22Rv1 (cell line): ENCODE data around the gene SYNE4.
"Not testable (repeated sequence)": the region's sequence is repeated elsewhere in the genome, so short reads cannot be mapped to it uniquely, and the experiment has no call there.

Experiments used
- ZFX ChIP-seq: fragments of 450-650 bp; IDR thresholded peaks from 2 replicates; pipeline ENCODE4 v1.6.1; 2017; ENCODE audit warnings: antibody characterized with exemption, borderline replicate concordance
- TF ChIP-seq, protein P1 (sequence below): fragments of 450-650 bp; IDR thresholded peaks from 2 replicates; pipeline ENCODE4 v1.5.1; 2017; ENCODE audit warnings: mild to moderate bottlenecking

- TF ChIP-seq, protein P1, sequence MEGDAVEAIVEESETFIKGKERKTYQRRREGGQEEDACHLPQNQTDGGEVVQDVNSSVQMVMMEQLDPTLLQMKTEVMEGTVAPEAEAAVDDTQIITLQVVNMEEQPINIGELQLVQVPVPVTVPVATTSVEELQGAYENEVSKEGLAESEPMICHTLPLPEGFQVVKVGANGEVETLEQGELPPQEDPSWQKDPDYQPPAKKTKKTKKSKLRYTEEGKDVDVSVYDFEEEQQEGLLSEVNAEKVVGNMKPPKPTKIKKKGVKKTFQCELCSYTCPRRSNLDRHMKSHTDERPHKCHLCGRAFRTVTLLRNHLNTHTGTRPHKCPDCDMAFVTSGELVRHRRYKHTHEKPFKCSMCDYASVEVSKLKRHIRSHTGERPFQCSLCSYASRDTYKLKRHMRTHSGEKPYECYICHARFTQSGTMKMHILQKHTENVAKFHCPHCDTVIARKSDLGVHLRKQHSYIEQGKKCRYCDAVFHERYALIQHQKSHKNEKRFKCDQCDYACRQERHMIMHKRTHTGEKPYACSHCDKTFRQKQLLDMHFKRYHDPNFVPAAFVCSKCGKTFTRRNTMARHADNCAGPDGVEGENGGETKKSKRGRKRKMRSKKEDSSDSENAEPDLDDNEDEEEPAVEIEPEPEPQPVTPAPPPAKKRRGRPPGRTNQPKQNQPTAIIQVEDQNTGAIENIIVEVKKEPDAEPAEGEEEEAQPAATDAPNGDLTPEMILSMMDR: not testable (repeated sequence)
- not testable (repeated sequence) for TF ChIP-seq ZFX
Measured at GRCh38 chr19:35980997-35981396, 27.6 kb downstream of the SYNE4 start.
